ENCODE measurements around the gene CST3. TPM values are rescaled to one million over a fixed set of nuclear protein-coding genes. Genes with fewer than 3 reads are reported as not detected.

The CST3 gene
- total RNA-seq, 1 experiment from 2014 or later = 82.7 TPM

GRCh38 chr20:23629542-23630391, 8.0 kb downstream of the CST3 start:
- no peak for DNase-seq (ENCODE audit: low spot score)
- Histone ChIP-seq H3K27me3 (replicated peaks; ENCODE audit: insufficient read depth, low read depth, low read length, poor library complexity) (no peaks in the 10 kb centered on the region), H3K27ac (ENCODE audit: low read depth, low read length, poor library complexity, severe bottlenecking) (no peak overlapping the region), H3K36me3 (ENCODE audit: insufficient read depth, low read length, poor library complexity, severe bottlenecking) (no peaks in the 10 kb centered on the region), H3K4me3 (ENCODE audit: low read depth, low read length, poor library complexity, severe bottlenecking) (no peak overlapping the region), H3K4me1 (ENCODE audit: insufficient read depth, low read length, poor library complexity, severe bottlenecking) (no peaks in the 10 kb centered on the region), H3K9me3 (ENCODE audit: low read depth, low read length, poor library complexity, severe bottlenecking) (no peaks in the 10 kb centered on the region)
- TF ChIP-seq EZH2 (IDR thresholded peaks at IDR 0.05; ENCODE audit: borderline replicate concordance, low read depth, low read length, poor library complexity, severe bottlenecking) = no peak
- ChIA-PET CTCF (no interaction called here), POLR2A (ENCODE audit: low non-redundant PET) (no interaction called here)
- intact Hi-C loops (cut with micrococcal nuclease; ENCODE audit: unreplicated experiment) = no loop called here
- BruUV-seq (replicated peaks) = no TSS peak

- ChIA-PET POLR2A (ENCODE audit: low non-redundant PET) (no interaction called here), CTCF (no interaction called here)
- TF ChIP-seq EZH2 (IDR thresholded peaks at IDR 0.05; ENCODE audit: borderline replicate concordance, low read depth, low read length, poor library complexity, severe bottlenecking) (no peak), CTCF (conservative IDR thresholded peaks at IDR 0.05; ENCODE audit: low read depth, low read length) (no peak)
- no peak overlapping the region for H3K27ac ChIP-seq (ENCODE audit: low read depth, low read length, poor library complexity, severe bottlenecking)
- no peaks in the 10 kb centered on the region for H3K4me1 ChIP-seq (ENCODE audit: insufficient read depth, low read length, poor library complexity, severe bottlenecking)
- H3K36me3 ChIP-seq (ENCODE audit: insufficient read depth, low read length, poor library complexity, severe bottlenecking) = no peaks in the 10 kb centered on the region
- no TSS peak for BruUV-seq (replicated peaks)
- intact Hi-C loops (cut with micrococcal nuclease; ENCODE audit: unreplicated experiment) = no loop called here
- DNase-seq (ENCODE audit: low spot score) = no peak
- H3K27me3 ChIP-seq (replicated peaks; ENCODE audit: insufficient read depth, low read depth, low read length, poor library complexity) = no peaks in the 10 kb centered on the region
- H3K9me3 ChIP-seq (ENCODE audit: low read depth, low read length, poor library complexity, severe bottlenecking) = no peaks in the 10 kb centered on the region
- no peak overlapping the region for H3K4me3 ChIP-seq (ENCODE audit: low read depth, low read length, poor library complexity, severe bottlenecking)
Observed at GRCh38 chr20:23629017-23629541, 8.7 kb downstream of the CST3 start.

- TF ChIP-seq CTCF (conservative IDR thresholded peaks at IDR 0.05; ENCODE audit: low read depth, low read length) (no peak), EZH2 (IDR thresholded peaks at IDR 0.05; ENCODE audit: borderline replicate concordance, low read depth, low read length, poor library complexity, severe bottlenecking) (no peak)
- no peak for DNase-seq (ENCODE audit: low spot score)
- H3K9me3 ChIP-seq (ENCODE audit: low read depth, low read length, poor library complexity, severe bottlenecking) = no peaks in the 10 kb centered on the region
- CTCF ChIA-PET = no interaction called here
- no peaks in the 10 kb centered on the region for H3K36me3 ChIP-seq (ENCODE audit: insufficient read depth, low read length, poor library complexity, severe bottlenecking)
- BruUV-seq (replicated peaks) = no TSS peak
- no peak overlapping the region for H3K4me3 ChIP-seq (ENCODE audit: low read depth, low read length, poor library complexity, severe bottlenecking)
- H3K4me1 ChIP-seq (ENCODE audit: insufficient read depth, low read length, poor library complexity, severe bottlenecking) = no peaks in the 10 kb centered on the region
- H3K27me3 ChIP-seq (replicated peaks; ENCODE audit: insufficient read depth, low read depth, low read length, poor library complexity) = no peaks in the 10 kb centered on the region
- POLR2A ChIA-PET (ENCODE audit: low non-redundant PET) = no interaction called here
- intact Hi-C loops (cut with micrococcal nuclease; ENCODE audit: unreplicated experiment) = no loop called here
- no peak overlapping the region for H3K27ac ChIP-seq (ENCODE audit: low read depth, low read length, poor library complexity, severe bottlenecking)
Observed at GRCh38 chr20:23628402-23629016, 9.2 kb downstream of the CST3 start.
